ENCODE measurements around the gene ALK.

Gene ALK

DNA sequence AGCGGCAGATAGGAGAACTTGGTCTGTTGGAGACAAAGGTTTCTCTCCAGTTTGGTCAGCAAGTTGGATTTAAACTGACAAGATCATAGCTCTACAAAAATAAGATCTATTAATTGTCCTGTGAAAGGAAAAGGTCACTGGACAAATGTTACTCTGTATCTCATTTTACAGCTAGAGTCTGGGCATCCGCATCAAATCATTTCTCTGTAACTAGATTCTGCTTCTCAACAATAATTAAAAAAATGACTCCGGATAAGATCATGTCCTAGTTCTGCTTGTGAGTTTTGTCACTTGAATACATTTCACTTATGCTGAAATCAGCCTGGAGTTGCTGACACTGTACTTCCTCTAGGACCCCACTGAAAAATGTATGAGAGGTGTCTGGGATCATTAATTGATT is 310.8 kb downstream of the ALK start:
- no peaks in the 10 kb centered on the region for H3K27me3 ChIP-seq (ENCODE audit: insufficient read depth, low read length)

GRCh38 chr2:29607038-29607420 is 314.4 kb downstream of the ALK start:
- no peaks in the 10 kb centered on the region for H3K27me3 ChIP-seq (ENCODE audit: insufficient read depth, low read length)
- H3K36me3 ChIP-seq (ENCODE audit: insufficient read depth, low read length): no peaks in the 10 kb centered on the region
- WGBS: 94% methylated on average over 4 of the region's 4 CpGs
- H3K9me3 ChIP-seq (ENCODE audit: insufficient read depth, low read depth, low read length): no peaks in the 10 kb centered on the region
- no peak overlapping the region for H3K9ac ChIP-seq (ENCODE audit: low read depth, low read length)
- peaks cover 30% of the 10 kb centered on the region for H3K4me1 ChIP-seq (ENCODE audit: insufficient read depth, low read length)
- H3K4me3 ChIP-seq (ENCODE audit: low read length): no peak overlapping the region
- no peak overlapping the region for H3K27ac ChIP-seq (ENCODE audit: low read depth, low read length)

More for the DNA sequence above, 310.8 kb downstream of the ALK start:
- no peak overlapping the region for H3K27ac ChIP-seq (ENCODE audit: low read depth, low read length)
- no peaks in the 10 kb centered on the region for H3K9me3 ChIP-seq (ENCODE audit: insufficient read depth, low read depth, low read length)
- 93% methylated on average over 3 of the region's 3 CpGs for WGBS
- no peak overlapping the region for H3K9ac ChIP-seq (ENCODE audit: low read depth, low read length)
- H3K36me3 ChIP-seq (ENCODE audit: insufficient read depth, low read length): no peaks in the 10 kb centered on the region
- H3K4me3 ChIP-seq (ENCODE audit: low read length): no peak overlapping the region
- H3K4me1 ChIP-seq (ENCODE audit: insufficient read depth, low read length): peaks cover 7% of the 10 kb centered on the region; the same call in 1 of the 2 replicates

- 95% methylated on average over 1 of the region's 1 CpG for WGBS
- H3K36me3 ChIP-seq (ENCODE audit: insufficient read depth, low read length): no peaks in the 10 kb centered on the region
- H3K9ac ChIP-seq (ENCODE audit: low read depth, low read length): no peak overlapping the region
- H3K27me3 ChIP-seq (ENCODE audit: insufficient read depth, low read length): no peaks in the 10 kb centered on the region
- H3K4me1 ChIP-seq (ENCODE audit: insufficient read depth, low read length): peaks cover 26% of the 10 kb centered on the region
- no peaks in the 10 kb centered on the region for H3K9me3 ChIP-seq (ENCODE audit: insufficient read depth, low read depth, low read length)
- H3K4me3 ChIP-seq (ENCODE audit: low read length): no peak overlapping the region
- H3K27ac ChIP-seq (ENCODE audit: low read depth, low read length): no peak overlapping the region
Measured at GRCh38 chr2:29606104-29607037, 315.0 kb downstream of the ALK start.

GRCh38 chr2:29603341-29603740 is 318.0 kb downstream of the ALK start:
- Histone ChIP-seq H3K9ac (ENCODE audit: low read depth, low read length) (no peak overlapping the region), H3K27ac (ENCODE audit: low read depth, low read length) (peak overlapping the region; percentile 65; the same call in 1 of the 2 replicates), H3K9me3 (ENCODE audit: insufficient read depth, low read depth, low read length) (no peaks in the 10 kb centered on the region), H3K36me3 (ENCODE audit: insufficient read depth, low read length) (no peaks in the 10 kb centered on the region), H3K4me1 (ENCODE audit: insufficient read depth, low read length) (peaks cover 26% of the 10 kb centered on the region), H3K4me3 (ENCODE audit: low read length) (no peak overlapping the region), H3K27me3 (ENCODE audit: insufficient read depth, low read length) (no peaks in the 10 kb centered on the region)
- WGBS: no CpG with 5 or more reads among the region's 1 CpG

DNA sequence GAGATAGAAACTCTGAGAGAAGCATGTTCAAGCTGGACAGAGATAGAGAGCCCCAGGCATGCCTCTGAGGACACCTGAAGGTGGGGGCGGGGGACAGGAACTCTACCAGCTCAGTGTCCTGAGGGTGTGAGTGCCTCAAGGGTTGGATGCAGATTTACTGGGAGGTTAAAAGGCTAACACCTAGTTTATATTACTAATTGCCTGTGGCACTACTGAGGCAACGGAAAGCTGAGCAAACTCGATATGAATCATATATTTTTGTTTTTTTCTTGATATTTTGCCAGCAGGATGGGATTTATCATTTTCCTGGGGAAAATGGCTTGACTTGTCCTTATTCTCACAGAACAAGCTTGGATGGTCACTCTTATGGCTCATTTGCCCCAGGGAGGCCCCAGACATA is 319.5 kb downstream of the ALK start:
- Histone ChIP-seq H3K36me3 (ENCODE audit: insufficient read depth, low read length) (no peaks in the 10 kb centered on the region), H3K9me3 (ENCODE audit: insufficient read depth, low read depth, low read length) (no peaks in the 10 kb centered on the region), H3K27ac (ENCODE audit: low read depth, low read length) (no peak overlapping the region), H3K27me3 (ENCODE audit: insufficient read depth, low read length) (no peaks in the 10 kb centered on the region), H3K4me1 (ENCODE audit: insufficient read depth, low read length) (peaks cover 26% of the 10 kb centered on the region), H3K9ac (ENCODE audit: low read depth, low read length) (no peak overlapping the region), H3K4me3 (ENCODE audit: low read length) (no peak overlapping the region)
- 93% methylated on average over 3 of the region's 3 CpGs for WGBS

- Histone ChIP-seq H3K36me3 (ENCODE audit: insufficient read depth, low read length) (no peaks in the 10 kb centered on the region), H3K27ac (ENCODE audit: low read depth, low read length) (no peak overlapping the region), H3K27me3 (ENCODE audit: insufficient read depth, low read length) (no peaks in the 10 kb centered on the region), H3K4me1 (ENCODE audit: insufficient read depth, low read length) (peaks cover 24% of the 10 kb centered on the region), H3K9ac (ENCODE audit: low read depth, low read length) (no peak overlapping the region), H3K9me3 (ENCODE audit: insufficient read depth, low read depth, low read length) (no peaks in the 10 kb centered on the region), H3K4me3 (ENCODE audit: low read length) (no peak overlapping the region)
- WGBS: 95% methylated on average over 5 of the region's 5 CpGs
Measured at GRCh38 chr2:29601321-29601720, 320.1 kb downstream of the ALK start.

GRCh38 chr2:29599946-29600345 is 321.4 kb downstream of the ALK start:
- no peak overlapping the region for H3K4me3 ChIP-seq (ENCODE audit: low read length)
- H3K4me1 ChIP-seq (ENCODE audit: insufficient read depth, low read length): peaks cover 24% of the 10 kb centered on the region
- no peaks in the 10 kb centered on the region for H3K36me3 ChIP-seq (ENCODE audit: insufficient read depth, low read length)
- H3K9ac ChIP-seq (ENCODE audit: low read depth, low read length): no peak overlapping the region
- 97% methylated on average over 4 of the region's 4 CpGs for WGBS
- no peaks in the 10 kb centered on the region for H3K9me3 ChIP-seq (ENCODE audit: insufficient read depth, low read depth, low read length)
- no peaks in the 10 kb centered on the region for H3K27me3 ChIP-seq (ENCODE audit: insufficient read depth, low read length)
- H3K27ac ChIP-seq (ENCODE audit: low read depth, low read length): no peak overlapping the region

DNA sequence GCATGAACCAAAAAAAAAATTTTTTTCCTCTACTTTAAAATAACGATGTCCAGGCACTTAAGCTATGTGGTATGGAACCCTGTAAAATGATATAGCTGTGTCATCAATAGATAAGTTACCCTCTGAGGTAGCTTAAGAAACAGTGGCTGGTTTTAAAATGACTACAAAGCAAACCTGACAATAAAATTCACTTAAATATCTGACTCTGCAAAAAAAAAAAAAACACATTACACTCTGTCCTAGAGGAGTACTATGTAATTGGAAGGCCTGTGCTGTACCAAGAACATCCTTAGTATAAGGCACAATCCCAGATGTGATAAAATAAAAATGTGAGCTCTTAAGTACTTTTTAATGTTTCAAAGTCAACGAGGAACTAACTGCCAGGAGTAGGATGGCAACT is 322.4 kb downstream of the ALK start:
- Histone ChIP-seq H3K27ac (ENCODE audit: low read depth, low read length) (no peak overlapping the region), H3K27me3 (ENCODE audit: insufficient read depth, low read length) (no peaks in the 10 kb centered on the region), H3K4me1 (ENCODE audit: insufficient read depth, low read length) (peaks cover 16% of the 10 kb centered on the region), H3K9me3 (ENCODE audit: insufficient read depth, low read depth, low read length) (no peaks in the 10 kb centered on the region), H3K9ac (ENCODE audit: low read depth, low read length) (no peak overlapping the region), H3K36me3 (ENCODE audit: insufficient read depth, low read length) (no peaks in the 10 kb centered on the region), H3K4me3 (ENCODE audit: low read length) (no peak overlapping the region)
- WGBS: no CpG with 5 or more reads among the region's 2 CpGs

- H3K9ac ChIP-seq (ENCODE audit: low read depth, low read length): no peak overlapping the region
- H3K27me3 ChIP-seq (ENCODE audit: insufficient read depth, low read length): no peaks in the 10 kb centered on the region
- no peak overlapping the region for H3K4me3 ChIP-seq (ENCODE audit: low read length)
- no peak overlapping the region for H3K27ac ChIP-seq (ENCODE audit: low read depth, low read length)
- 90% methylated on average over 5 of the region's 5 CpGs for WGBS
- no peaks in the 10 kb centered on the region for H3K36me3 ChIP-seq (ENCODE audit: insufficient read depth, low read length)
- H3K4me1 ChIP-seq (ENCODE audit: insufficient read depth, low read length): no peaks in the 10 kb centered on the region; the same call in 1 of the 2 replicates
- H3K9me3 ChIP-seq (ENCODE audit: insufficient read depth, low read depth, low read length): no peaks in the 10 kb centered on the region
Measured at GRCh38 chr2:29597035-29597434, 324.4 kb downstream of the ALK start.

- H3K4me3 ChIP-seq (ENCODE audit: low read length): no peak overlapping the region
Measured at GRCh38 chr2:29596584-29596983, 324.8 kb downstream of the ALK start.

GRCh38 chr2:29591600-29591999 is 329.8 kb downstream of the ALK start:
- H3K27me3 ChIP-seq (ENCODE audit: insufficient read depth, low read length): no peaks in the 10 kb centered on the region
- 96% methylated on average over 10 of the region's 10 CpGs for WGBS

More at GRCh38 chr2:29596584-29596983, 324.8 kb downstream of the ALK start:
- no peak overlapping the region for H3K9ac ChIP-seq (ENCODE audit: low read depth, low read length)
- H3K27me3 ChIP-seq (ENCODE audit: insufficient read depth, low read length): no peaks in the 10 kb centered on the region
- WGBS: 89% methylated on average over 2 of the region's 2 CpGs
- no peaks in the 10 kb centered on the region for H3K4me1 ChIP-seq (ENCODE audit: insufficient read depth, low read length)
- H3K36me3 ChIP-seq (ENCODE audit: insufficient read depth, low read length): no peaks in the 10 kb centered on the region
- no peaks in the 10 kb centered on the region for H3K9me3 ChIP-seq (ENCODE audit: insufficient read depth, low read depth, low read length)
- no peak overlapping the region for H3K27ac ChIP-seq (ENCODE audit: low read depth, low read length)

More at GRCh38 chr2:29591600-29591999, 329.8 kb downstream of the ALK start:
- no peaks in the 10 kb centered on the region for H3K9me3 ChIP-seq (ENCODE audit: insufficient read depth, low read depth, low read length)
- no peak overlapping the region for H3K4me3 ChIP-seq (ENCODE audit: low read length)
- no peaks in the 10 kb centered on the region for H3K4me1 ChIP-seq (ENCODE audit: insufficient read depth, low read length)
- no peak overlapping the region for H3K27ac ChIP-seq (ENCODE audit: low read depth, low read length)
- no peak overlapping the region for H3K9ac ChIP-seq (ENCODE audit: low read depth, low read length)
- H3K36me3 ChIP-seq (ENCODE audit: insufficient read depth, low read length): no peaks in the 10 kb centered on the region

All from HUES64 (cell line).